ENCODE measurements around the gene F2RL2. TPM values are rescaled to one million over a fixed set of nuclear protein-coding genes. Genes with fewer than 3 reads are reported as not detected.

The F2RL2 gene
- total and polyA plus RNA-seq, 10 of the 15 experiments (the other 5 are each of a cell fraction or from before 2014, with no cell fraction given) = 0.03 to 0.24 (median 0.08) TPM; not detected in 5

DNA sequence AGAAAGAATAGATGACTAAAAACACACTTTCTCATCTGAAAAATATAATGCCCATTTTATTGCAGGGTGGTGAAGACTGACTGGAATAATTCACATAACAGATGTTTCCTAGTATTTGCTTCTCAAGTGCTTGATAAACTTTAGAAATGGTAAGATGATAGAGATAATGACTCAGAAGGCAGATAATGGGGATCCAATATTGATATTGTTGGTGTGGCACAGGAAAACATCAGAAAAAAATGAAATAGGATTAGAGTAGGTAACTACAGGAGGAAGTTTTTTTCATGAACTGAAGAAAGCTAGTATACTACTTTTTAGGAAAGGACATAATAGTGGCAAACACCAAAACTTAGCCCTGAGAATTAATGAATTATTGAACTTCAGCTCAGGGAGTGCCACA, 20.2 kb upstream of the F2RL2 start (continued):
- TF ChIP-seq, protein P1, sequence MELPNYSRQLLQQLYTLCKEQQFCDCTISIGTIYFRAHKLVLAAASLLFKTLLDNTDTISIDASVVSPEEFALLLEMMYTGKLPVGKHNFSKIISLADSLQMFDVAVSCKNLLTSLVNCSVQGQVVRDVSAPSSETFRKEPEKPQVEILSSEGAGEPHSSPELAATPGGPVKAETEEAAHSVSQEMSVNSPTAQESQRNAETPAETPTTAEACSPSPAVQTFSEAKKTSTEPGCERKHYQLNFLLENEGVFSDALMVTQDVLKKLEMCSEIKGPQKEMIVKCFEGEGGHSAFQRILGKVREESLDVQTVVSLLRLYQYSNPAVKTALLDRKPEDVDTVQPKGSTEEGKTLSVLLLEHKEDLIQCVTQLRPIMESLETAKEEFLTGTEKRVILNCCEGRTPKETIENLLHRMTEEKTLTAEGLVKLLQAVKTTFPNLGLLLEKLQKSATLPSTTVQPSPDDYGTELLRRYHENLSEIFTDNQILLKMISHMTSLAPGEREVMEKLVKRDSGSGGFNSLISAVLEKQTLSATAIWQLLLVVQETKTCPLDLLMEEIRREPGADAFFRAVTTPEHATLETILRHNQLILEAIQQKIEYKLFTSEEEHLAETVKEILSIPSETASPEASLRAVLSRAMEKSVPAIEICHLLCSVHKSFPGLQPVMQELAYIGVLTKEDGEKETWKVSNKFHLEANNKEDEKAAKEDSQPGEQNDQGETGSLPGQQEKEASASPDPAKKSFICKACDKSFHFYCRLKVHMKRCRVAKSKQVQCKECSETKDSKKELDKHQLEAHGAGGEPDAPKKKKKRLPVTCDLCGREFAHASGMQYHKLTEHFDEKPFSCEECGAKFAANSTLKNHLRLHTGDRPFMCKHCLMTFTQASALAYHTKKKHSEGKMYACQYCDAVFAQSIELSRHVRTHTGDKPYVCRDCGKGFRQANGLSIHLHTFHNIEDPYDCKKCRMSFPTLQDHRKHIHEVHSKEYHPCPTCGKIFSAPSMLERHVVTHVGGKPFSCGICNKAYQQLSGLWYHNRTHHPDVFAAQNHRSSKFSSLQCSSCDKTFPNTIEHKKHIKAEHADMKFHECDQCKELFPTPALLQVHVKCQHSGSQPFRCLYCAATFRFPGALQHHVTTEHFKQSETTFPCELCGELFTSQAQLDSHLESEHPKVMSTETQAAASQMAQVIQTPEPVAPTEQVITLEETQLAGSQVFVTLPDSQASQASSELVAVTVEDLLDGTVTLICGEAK (IDR thresholded peaks at IDR 0.05; ENCODE audit: borderline replicate concordance) = no peak
- no peak for TF ChIP-seq SREBF1 (IDR thresholded peaks at IDR 0.05; ENCODE audit: low read length)

DNA sequence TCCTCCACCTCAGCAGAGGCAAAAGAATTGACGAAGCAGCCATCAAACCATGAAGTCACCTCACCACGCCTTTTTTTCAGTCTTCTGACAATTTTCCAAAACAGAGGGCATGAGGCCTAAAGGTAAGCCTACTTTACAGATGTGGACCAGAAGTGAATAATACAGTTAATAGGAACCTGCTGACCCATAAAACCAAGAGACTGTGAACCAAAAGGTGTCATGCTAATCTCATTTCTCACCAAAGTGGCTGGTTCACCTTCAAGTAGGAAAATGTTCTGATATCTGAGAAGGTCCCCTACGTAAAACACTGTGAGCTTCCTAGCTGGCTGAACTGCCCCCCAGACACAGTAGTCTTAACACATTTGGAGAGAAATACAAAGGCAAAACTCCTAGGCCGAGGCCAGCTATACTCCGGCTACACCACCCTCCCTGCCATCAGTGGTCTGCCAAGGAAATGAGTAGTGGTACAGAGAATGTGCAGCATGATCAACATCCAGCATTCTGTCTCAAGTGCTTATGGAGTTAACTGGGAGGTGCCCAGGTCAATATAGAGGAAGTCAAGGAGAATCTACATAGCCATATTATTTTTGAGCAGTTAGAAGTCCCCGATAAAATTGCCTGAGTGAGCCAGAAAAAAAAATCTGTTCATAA, 19.3 kb upstream of the F2RL2 start:
- no TSS peak for BruUV-seq (replicated peaks)
- no peak for FAIRE-seq
- in situ Hi-C loops (cut with MboI) (loop anchor here (5.0 kb wide), 1 partner anchor 40 kb away; no protein-coding TSS in a partner anchor), intact Hi-C loops (cut with micrococcal nuclease; ENCODE audit: unreplicated experiment) (no loop called here)
- no peak for ATAC-seq
- ChIA-PET RAD21 (ENCODE audit: unreplicated experiment) (interaction anchor here (0.6 to 1.7 kb wide), 3 partner anchors 41 to 132 kb away, joined by 4 to 10 read pairs (median 7); no protein-coding TSS in a partner anchor), POLR2A (no interaction called here), SMC1A (ENCODE audit: uncharacterized antibody, unreplicated experiment) (interaction anchor here (0.6 to 2.8 kb wide), 10 partner anchors 10 to 132 kb away, joined by 3 to 14 read pairs (median 4); no protein-coding TSS in a partner anchor), CTCF (interaction anchor here (0.5 to 6.5 kb wide), 15 partner anchors 8 to 800 kb away, joined by 3 to 69 read pairs (median 3); no protein-coding TSS in a partner anchor)
- Histone ChIP-seq H2AFZ (ENCODE audit: control insufficient read depth, low read depth, low read length) (no peak overlapping the region), H3K4me2 (ENCODE audit: control insufficient read depth, insufficient read depth) (no peak overlapping the region), H4K20me1 (ENCODE audit: control insufficient read depth, insufficient read depth) (no peaks in the 10 kb centered on the region), H3K4me1 (ENCODE audit: control insufficient read depth, insufficient read depth, low read length) (peaks cover 11% of the 10 kb centered on the region; the same call in 1 of the 2 replicates), H3K79me2 (ENCODE audit: control insufficient read depth, insufficient read depth, low read length) (no peaks in the 10 kb centered on the region), H3K9me3 (replicated peaks; ENCODE audit: control insufficient read depth, insufficient read depth, low read length) (no peaks in the 10 kb centered on the region), H3K9ac (ENCODE audit: control insufficient read depth, insufficient read depth, low read length) (no peak overlapping the region), H3K4me3 (no peak overlapping the region), H3K36me3 (ENCODE audit: control insufficient read depth in 2 of 2, insufficient read depth in 2 of 2, low read length in 1 of 2) (no peaks in the 10 kb centered on the region), H3K27me3 (replicated peaks in 1 of 2; ENCODE audit: control insufficient read depth in 2 of 2, insufficient read depth in 2 of 2, low read length in 1 of 2) (no peaks in the 10 kb centered on the region), H3K27ac (ENCODE audit: control insufficient read depth, insufficient read depth) (no peak overlapping the region)
- WGBS (ENCODE audit: insufficient coverage, insufficient replicate concordance, low lambda C conversion rate, missing lambda C conversion rate) = 96% methylated on average over 6 of the region's 6 CpGs
- no peak for DNase-seq (ENCODE audit: low read depth, low spot score)
- TF ChIP-seq MEF2A (IDR thresholded peaks at IDR 0.05; ENCODE audit: insufficient read depth, low read depth, low read length) = no peak
- TF ChIP-seq HCFC1 (IDR thresholded peaks at IDR 0.05; ENCODE audit: low read length) = no peak
- no peak for TF ChIP-seq CHD2 (IDR thresholded peaks at IDR 0.05; ENCODE audit: borderline replicate concordance, low read depth, low read length)
- TF ChIP-seq, protein P2, sequence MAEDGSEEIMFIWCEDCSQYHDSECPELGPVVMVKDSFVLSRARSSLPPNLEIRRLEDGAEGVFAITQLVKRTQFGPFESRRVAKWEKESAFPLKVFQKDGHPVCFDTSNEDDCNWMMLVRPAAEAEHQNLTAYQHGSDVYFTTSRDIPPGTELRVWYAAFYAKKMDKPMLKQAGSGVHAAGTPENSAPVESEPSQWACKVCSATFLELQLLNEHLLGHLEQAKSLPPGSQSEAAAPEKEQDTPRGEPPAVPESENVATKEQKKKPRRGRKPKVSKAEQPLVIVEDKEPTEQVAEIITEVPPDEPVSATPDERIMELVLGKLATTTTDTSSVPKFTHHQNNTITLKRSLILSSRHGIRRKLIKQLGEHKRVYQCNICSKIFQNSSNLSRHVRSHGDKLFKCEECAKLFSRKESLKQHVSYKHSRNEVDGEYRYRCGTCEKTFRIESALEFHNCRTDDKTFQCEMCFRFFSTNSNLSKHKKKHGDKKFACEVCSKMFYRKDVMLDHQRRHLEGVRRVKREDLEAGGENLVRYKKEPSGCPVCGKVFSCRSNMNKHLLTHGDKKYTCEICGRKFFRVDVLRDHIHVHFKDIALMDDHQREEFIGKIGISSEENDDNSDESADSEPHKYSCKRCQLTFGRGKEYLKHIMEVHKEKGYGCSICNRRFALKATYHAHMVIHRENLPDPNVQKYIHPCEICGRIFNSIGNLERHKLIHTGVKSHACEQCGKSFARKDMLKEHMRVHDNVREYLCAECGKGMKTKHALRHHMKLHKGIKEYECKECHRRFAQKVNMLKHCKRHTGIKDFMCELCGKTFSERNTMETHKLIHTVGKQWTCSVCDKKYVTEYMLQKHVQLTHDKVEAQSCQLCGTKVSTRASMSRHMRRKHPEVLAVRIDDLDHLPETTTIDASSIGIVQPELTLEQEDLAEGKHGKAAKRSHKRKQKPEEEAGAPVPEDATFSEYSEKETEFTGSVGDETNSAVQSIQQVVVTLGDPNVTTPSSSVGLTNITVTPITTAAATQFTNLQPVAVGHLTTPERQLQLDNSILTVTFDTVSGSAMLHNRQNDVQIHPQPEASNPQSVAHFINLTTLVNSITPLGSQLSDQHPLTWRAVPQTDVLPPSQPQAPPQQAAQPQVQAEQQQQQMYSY (CRISPR knock-in tag; IDR thresholded peaks at IDR 0.05) = no peak
- no peak for TF ChIP-seq SREBF2 (IDR thresholded peaks at IDR 0.05; ENCODE audit: low read length)
- TF ChIP-seq EED (IDR thresholded peaks at IDR 0.05; ENCODE audit: low read depth) = no peak
- TF ChIP-seq, protein P1 (IDR thresholded peaks at IDR 0.05; ENCODE audit: borderline replicate concordance) = no peak
- no peak for TF ChIP-seq BRCA1 (IDR thresholded peaks at IDR 0.05; ENCODE audit: low read depth, low read length)
